ENCODE data around the gene CAMTA1. TPM values are rescaled to one million over a fixed set of nuclear protein-coding genes. Genes with fewer than 3 reads are reported as not detected.

CAMTA1 gene
- total and polyA plus RNA-seq, 4 donors = 48.1 to 140 (median 52.3) TPM

DNA sequence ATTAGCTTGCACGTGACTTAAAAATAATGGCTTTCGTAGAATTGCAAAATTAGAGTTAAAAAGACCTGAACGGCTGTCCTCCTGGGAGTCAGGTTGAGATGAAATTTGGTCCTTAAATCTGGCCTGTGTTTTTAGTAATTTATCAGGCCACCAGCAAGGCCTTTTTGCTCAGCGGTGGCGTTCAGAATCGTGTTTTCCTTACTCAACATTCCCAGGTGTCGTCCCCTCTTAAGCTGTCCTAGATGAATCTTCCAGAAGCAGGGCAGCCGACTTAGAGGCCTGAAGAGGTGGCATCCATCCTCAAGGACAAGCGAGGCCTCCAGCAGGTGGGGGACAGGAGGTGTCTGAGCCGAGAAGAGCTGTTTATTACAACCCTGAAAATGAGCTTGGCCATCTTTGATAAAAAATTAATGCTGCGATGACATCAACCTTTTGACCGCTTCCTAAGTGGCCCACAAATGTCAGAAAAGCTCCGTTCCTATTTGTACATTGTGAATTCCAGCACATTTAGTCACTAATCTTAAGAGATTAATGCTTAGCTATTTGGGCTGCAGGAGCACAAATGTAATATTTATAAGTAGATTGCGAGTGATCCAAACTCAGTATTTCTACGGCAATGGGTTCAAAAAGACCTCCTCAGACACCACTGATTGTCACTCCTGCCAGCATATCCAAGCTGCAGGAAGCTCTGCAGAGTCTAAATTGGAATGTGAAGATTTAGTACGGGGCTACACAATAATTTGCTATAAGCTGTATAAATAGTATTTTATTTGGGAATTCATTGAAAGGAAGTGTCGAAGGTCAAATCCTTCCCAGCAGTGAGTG, 641.7 kb downstream of the CAMTA1 start:
- DNase-seq (no peak), ATAC-seq (ENCODE audit: insufficient read depth, low FRiP score) (no peak)
- no peaks in the 10 kb centered on the region for H3K27me3 ChIP-seq (ENCODE audit: control insufficient read depth in 3 of 3, insufficient read depth in 3 of 3, low read length in 2 of 3)
- no peak overlapping the region for H3K4me3 ChIP-seq
- TF ChIP-seq, protein P1, sequence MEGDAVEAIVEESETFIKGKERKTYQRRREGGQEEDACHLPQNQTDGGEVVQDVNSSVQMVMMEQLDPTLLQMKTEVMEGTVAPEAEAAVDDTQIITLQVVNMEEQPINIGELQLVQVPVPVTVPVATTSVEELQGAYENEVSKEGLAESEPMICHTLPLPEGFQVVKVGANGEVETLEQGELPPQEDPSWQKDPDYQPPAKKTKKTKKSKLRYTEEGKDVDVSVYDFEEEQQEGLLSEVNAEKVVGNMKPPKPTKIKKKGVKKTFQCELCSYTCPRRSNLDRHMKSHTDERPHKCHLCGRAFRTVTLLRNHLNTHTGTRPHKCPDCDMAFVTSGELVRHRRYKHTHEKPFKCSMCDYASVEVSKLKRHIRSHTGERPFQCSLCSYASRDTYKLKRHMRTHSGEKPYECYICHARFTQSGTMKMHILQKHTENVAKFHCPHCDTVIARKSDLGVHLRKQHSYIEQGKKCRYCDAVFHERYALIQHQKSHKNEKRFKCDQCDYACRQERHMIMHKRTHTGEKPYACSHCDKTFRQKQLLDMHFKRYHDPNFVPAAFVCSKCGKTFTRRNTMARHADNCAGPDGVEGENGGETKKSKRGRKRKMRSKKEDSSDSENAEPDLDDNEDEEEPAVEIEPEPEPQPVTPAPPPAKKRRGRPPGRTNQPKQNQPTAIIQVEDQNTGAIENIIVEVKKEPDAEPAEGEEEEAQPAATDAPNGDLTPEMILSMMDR (IDR thresholded peaks at IDR 0.05; ENCODE audit: control extremely low read depth, extremely low read depth) = no peak
- no peak overlapping the region for H3K9ac ChIP-seq (ENCODE audit: insufficient read depth in 1 of 2, low read length in 2 of 2)
- H3K9me3 ChIP-seq (ENCODE audit: control insufficient read depth in 4 of 4, insufficient read depth in 3 of 4, low read length in 3 of 4) = no peaks in the 10 kb centered on the region
- no peaks in the 10 kb centered on the region for H3K36me3 ChIP-seq (ENCODE audit: control insufficient read depth in 4 of 4, insufficient read depth in 4 of 4, low read length in 4 of 4)
- H3K4me1 ChIP-seq (ENCODE audit: control insufficient read depth in 5 of 5, insufficient read depth in 5 of 5, low read length in 5 of 5) = no peaks in the 10 kb centered on the region
- 89 to 91% methylated on average over 17 of the region's 17 CpGs for WGBS, 2 donors
- no peak overlapping the region for H3K27ac ChIP-seq (ENCODE audit: low read depth in 1 of 2, low read length in 1 of 2)

DNA sequence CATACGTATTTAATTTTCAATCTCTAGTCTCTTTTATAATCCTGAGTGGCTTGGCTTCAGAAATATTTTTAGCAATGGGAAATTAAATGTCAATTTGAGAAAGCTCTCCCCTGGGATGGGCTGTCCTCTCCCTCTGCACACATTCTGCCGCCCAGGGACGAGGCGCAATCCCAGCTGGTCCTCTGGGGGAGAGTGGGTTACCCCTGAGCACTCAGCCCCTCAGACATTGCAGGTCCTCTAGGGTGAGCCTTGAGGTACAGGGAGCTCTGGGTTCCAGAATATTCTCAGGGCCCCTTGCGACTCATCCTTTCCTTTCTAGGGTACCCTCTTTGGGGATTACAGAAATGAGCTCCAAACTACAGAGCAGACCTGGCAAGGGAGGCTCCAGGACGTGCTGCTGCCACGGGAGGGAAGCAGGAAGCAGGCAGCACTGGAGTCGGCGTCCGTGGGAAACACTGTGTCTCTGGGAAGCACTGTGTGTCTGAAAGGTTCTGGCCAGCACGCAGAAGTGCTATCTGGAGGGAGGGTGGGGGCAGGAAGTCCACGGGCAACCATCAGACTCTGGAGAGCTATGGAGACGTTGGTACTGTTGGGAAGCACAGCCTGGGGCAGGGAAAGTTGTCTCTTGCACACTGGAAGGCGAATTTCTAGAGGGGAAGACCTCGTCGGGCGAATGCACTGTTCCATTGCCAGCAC, 642.5 kb downstream of the CAMTA1 start:
- TF ChIP-seq, protein P1 (IDR thresholded peaks at IDR 0.05; ENCODE audit: control extremely low read depth, extremely low read depth) = no peak

DNA sequence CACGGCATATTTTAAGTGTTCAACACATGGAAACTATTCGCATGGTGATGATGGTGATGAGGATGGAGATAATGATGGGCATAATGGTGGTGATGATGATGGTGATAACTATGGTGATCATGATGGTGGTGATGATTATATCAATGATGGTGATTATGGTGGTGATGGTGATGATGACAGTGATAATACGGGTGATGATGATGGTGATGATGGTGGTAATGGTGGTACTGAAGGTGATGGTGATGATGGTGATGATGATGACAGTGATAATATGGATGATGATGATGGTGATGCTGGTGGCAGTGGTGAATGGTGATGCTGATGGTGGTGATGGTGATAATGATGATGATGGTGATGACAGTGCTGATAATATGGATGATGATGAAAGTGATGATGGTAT, 644.0 kb downstream of the CAMTA1 start:
- ATAC-seq (ENCODE audit: insufficient read depth, low FRiP score) = no peak

More for the DNA sequence above, 642.5 kb downstream of the CAMTA1 start:
- Histone ChIP-seq H3K4me3 (no peak overlapping the region), H3K36me3 (ENCODE audit: control insufficient read depth in 4 of 4, insufficient read depth in 4 of 4, low read length in 4 of 4) (no peaks in the 10 kb centered on the region), H3K27ac (ENCODE audit: low read depth in 1 of 2, low read length in 1 of 2) (no peak overlapping the region), H3K9ac (ENCODE audit: insufficient read depth in 1 of 2, low read length in 2 of 2) (no peak overlapping the region), H3K4me1 (ENCODE audit: control insufficient read depth in 5 of 5, insufficient read depth in 5 of 5, low read length in 5 of 5) (no peaks in the 10 kb centered on the region), H3K27me3 (ENCODE audit: control insufficient read depth in 3 of 3, insufficient read depth in 3 of 3, low read length in 2 of 3) (no peaks in the 10 kb centered on the region), H3K9me3 (ENCODE audit: control insufficient read depth in 4 of 4, insufficient read depth in 3 of 4, low read length in 3 of 4) (no peaks in the 10 kb centered on the region)
- WGBS, 2 donors = 58 to 68% methylated on average over 17 of the region's 17 CpGs
- DNase-seq (no peak), ATAC-seq (ENCODE audit: insufficient read depth, low FRiP score) (no peak)

More for the DNA sequence above, 644.0 kb downstream of the CAMTA1 start:
- Histone ChIP-seq H3K36me3 (ENCODE audit: control insufficient read depth in 4 of 4, insufficient read depth in 4 of 4, low read length in 4 of 4) (no peaks in the 10 kb centered on the region), H3K4me1 (ENCODE audit: control insufficient read depth in 5 of 5, insufficient read depth in 5 of 5, low read length in 5 of 5) (no peaks in the 10 kb centered on the region), H3K4me3 (no peak overlapping the region), H3K27me3 (ENCODE audit: control insufficient read depth in 3 of 3, insufficient read depth in 3 of 3, low read length in 2 of 3) (no peaks in the 10 kb centered on the region), H3K9me3 (ENCODE audit: control insufficient read depth in 4 of 4, insufficient read depth in 3 of 4, low read length in 3 of 4) (peaks cover 0 to 2% (median 0%) of the 10 kb centered on the region in 4 donors), H3K9ac (ENCODE audit: insufficient read depth in 1 of 2, low read length in 2 of 2) (no peak overlapping the region), H3K27ac (ENCODE audit: low read depth in 1 of 2, low read length in 1 of 2) (no peak overlapping the region)
- TF ChIP-seq, protein P1 (IDR thresholded peaks at IDR 0.05; ENCODE audit: control extremely low read depth, extremely low read depth) = no peak
- WGBS, 2 donors = 93 to 95% methylated on average over 3 of the region's 3 CpGs
- no peak for DNase-seq

All from lung (tissue), 12 donors.